ENCODE data around the gene APRT. TPM values are rescaled to one million over a fixed set of nuclear protein-coding genes. Genes with fewer than 3 reads are reported as not detected.

The APRT gene
- total and polyA plus RNA-seq, 9 of the 15 experiments (the other 6 are each of a cell fraction or from before 2014, with no cell fraction given): 41.7 to 409 (median 146) TPM

GRCh38 chr16:88769617-88770460 is 41.9 kb downstream of the APRT start (continued):
- TF ChIP-seq UBTF (IDR thresholded peaks at IDR 0.05; ENCODE audit: borderline replicate concordance in 1 of 2, low read depth in 2 of 2, low read length in 2 of 2): 0 out of 4 replicates have a peak, but pooled peaks of 1 of the 2 experiments have one; percentile 5
- TF ChIP-seq STAT5B (CRISPR knock-in tag; IDR thresholded peaks at IDR 0.05): no peak
- TF ChIP-seq E2F8 (IDR thresholded peaks at IDR 0.05; ENCODE audit: low read depth, partially characterized antibody): peak; percentile 31
- TF ChIP-seq ZNF23 (CRISPR knock-in tag; IDR thresholded peaks at IDR 0.05): no peak
- TF ChIP-seq KLF6 (CRISPR knock-in tag; IDR thresholded peaks at IDR 0.05; ENCODE audit: borderline replicate concordance): no peak
- no peak for TF ChIP-seq BRF2 (IDR thresholded peaks at IDR 0.05; ENCODE audit: borderline replicate concordance, insufficient read depth, insufficient read length)
- TF ChIP-seq MEF2A (IDR thresholded peaks at IDR 0.05; ENCODE audit: control insufficient read depth, low read depth, low read length): no peak
- TF ChIP-seq MITF (IDR thresholded peaks at IDR 0.05): 0 out of 2 replicates have a peak, but pooled peaks have one; percentile 31
- peak; percentile 37; the same call in 1 of the 2 replicates for TF ChIP-seq KLF13 (tag; IDR thresholded peaks at IDR 0.05; ENCODE audit: borderline replicate concordance, low read depth)
- TF ChIP-seq ZNF740 (CRISPR knock-in tag; IDR thresholded peaks at IDR 0.05): 0 out of 2 replicates have a peak, but pooled peaks have one; percentile 33
- 0 out of 4 replicates have a peak, but pooled peaks of 1 of the 2 experiments have one; percentile 13 for TF ChIP-seq ZNF740 (tag; IDR thresholded peaks at IDR 0.05)
- peak; percentile 34 to 83; a peak in 2 of 4 replicates for TF ChIP-seq SIN3A (IDR thresholded peaks at IDR 0.05; ENCODE audit: borderline replicate concordance in 2 of 2, control insufficient read depth in 1 of 2, low read depth in 2 of 2, low read length in 2 of 2)
- TF ChIP-seq SRSF1 (IDR thresholded peaks at IDR 0.05; ENCODE audit: low read depth, low read length): no peak
